ENCODE data around the gene SAMD4B. TPM values are rescaled to one million over a fixed set of nuclear protein-coding genes. Genes with fewer than 3 reads are reported as not detected.

SAMD4B gene, protein sequence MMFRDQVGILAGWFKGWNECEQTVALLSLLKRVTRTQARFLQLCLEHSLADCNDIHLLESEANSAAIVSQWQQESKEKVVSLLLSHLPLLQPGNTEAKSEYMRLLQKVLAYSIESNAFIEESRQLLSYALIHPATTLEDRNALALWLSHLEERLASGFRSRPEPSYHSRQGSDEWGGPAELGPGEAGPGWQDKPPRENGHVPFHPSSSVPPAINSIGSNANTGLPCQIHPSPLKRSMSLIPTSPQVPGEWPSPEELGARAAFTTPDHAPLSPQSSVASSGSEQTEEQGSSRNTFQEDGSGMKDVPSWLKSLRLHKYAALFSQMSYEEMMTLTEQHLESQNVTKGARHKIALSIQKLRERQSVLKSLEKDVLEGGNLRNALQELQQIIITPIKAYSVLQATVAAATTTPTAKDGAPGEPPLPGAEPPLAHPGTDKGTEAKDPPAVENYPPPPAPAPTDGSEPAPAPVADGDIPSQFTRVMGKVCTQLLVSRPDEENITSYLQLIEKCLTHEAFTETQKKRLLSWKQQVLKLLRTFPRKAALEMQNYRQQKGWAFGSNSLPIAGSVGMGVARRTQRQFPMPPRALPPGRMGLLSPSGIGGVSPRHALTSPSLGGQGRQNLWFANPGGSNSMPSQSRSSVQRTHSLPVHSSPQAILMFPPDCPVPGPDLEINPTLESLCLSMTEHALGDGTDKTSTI
- total RNA-seq (10 to 100 TPM; 37.8 to 83.6 (median 65.4) TPM), polyA plus RNA-seq (10 to 100 TPM; 28.4 to 79.4 (median 38.4) TPM)

DNA sequence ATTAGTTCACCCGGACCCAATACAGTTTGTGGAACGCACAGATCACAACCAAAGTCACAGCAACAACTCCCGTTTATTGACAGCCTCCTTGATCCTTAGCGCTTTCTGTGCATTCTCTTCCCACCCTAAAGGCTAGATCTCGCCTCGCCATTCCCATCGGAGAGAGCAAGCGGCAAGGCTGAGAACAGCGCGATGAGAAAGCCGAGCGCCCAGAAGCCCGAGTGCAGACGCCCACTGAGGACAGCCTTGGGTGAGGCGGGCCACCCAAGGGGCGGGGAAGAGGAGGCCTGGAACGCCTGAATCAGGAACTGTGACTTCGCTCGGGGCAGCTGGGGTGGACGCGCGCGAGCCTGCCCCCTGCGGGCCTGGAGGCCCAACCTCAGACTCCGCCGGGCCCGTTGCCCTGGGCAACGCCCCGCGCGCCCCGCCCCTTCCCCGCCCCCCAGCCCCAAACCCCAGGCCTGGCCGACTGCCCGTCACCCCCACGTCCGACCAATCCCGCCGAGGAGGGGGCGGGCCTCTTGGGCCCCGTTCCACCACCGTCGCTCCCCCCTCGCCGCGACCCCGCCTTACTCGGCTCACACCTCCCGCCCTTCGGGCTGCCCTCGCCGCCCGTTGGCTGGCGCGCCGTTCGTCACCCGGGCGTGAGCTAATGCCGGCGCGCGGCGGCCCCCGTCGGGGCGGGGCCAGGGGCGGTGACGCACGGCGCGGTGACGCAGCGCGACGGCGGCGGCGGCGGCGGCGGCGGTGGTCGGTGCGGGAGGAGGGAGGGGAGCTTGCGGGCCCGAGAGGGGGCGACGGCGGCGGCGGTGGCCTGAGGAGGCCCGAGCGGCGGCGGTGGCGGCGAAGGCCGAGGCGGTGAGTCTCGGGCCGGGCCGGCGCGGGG lies at the start of gene SAMD4B:
Gene SAMD4B, plus strand, starts transcription at position 703 of the 886 bp plus-strand sequence. CDS start 14,473 bp downstream, outside the sequence.
- intact Hi-C loops (cut with DNase I), result loop anchor here (2.0 to 5.0 kb wide), 5 partner anchors 49 to 190 kb away; partner anchors contain the start of genes EID2B, MED29, PAF1 and PLEKHG2
- 1% methylated on average over 105 of the region's 105 CpGs for WGBS, 2 donors
- Histone ChIP-seq H3K9me3 (no peaks in the 10 kb centered on the region), H3K27ac (peak within 1 kb of the TSS; percentile 89 to 95 (median 91)), H3K36me3 (peaks cover 0 to 8% (median 0%) of the 10 kb centered on the region in 4 donors), H3K4me1 (peaks cover 0 to 51% (median 50%) of the 10 kb centered on the region in 4 donors), H3K27me3 (no peaks in the 10 kb centered on the region), H3K4me3 (peak within 1 kb of the TSS; percentile 86 to 96 (median 92))
- TF ChIP-seq POLR2A (IDR thresholded peaks at IDR 0.05) (peak; percentile 83), POLR2AphosphoS5 (IDR thresholded peaks at IDR 0.05) (peak; percentile 83 to 95 (median 94)), EP300 (IDR thresholded peaks at IDR 0.05) (no peak)
- TF ChIP-seq, protein P1, sequence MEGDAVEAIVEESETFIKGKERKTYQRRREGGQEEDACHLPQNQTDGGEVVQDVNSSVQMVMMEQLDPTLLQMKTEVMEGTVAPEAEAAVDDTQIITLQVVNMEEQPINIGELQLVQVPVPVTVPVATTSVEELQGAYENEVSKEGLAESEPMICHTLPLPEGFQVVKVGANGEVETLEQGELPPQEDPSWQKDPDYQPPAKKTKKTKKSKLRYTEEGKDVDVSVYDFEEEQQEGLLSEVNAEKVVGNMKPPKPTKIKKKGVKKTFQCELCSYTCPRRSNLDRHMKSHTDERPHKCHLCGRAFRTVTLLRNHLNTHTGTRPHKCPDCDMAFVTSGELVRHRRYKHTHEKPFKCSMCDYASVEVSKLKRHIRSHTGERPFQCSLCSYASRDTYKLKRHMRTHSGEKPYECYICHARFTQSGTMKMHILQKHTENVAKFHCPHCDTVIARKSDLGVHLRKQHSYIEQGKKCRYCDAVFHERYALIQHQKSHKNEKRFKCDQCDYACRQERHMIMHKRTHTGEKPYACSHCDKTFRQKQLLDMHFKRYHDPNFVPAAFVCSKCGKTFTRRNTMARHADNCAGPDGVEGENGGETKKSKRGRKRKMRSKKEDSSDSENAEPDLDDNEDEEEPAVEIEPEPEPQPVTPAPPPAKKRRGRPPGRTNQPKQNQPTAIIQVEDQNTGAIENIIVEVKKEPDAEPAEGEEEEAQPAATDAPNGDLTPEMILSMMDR (IDR thresholded peaks at IDR 0.05), result peak; percentile 61 to 78 (median 68)
- peak; percentile 99 for DNase-seq

DNA sequence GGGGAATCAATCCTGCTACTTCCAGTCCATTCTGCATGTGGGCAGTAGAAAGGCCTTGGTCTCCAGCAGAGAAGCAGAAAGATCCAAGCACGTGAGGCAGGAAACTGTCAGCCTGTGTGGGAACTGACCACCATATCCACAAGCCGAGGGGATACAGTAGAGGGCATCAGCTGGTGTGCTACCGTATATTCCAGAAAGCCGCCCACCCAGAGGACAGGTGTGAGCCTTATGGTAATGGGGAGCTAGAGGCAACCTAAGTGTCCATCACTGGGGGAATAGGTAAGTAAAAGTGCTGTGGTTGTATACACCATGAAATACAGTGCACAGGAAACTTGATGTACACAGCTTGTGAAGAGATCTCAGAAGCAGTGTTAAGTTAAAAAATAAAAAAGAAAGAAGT lies 48.8 kb upstream of the SAMD4B start:
- H3K27me3 ChIP-seq, result peaks cover 0 to 21% (median 0%) of the 10 kb centered on the region in 3 donors
- no peak for TF ChIP-seq POLR2A (IDR thresholded peaks at IDR 0.05)
- TF ChIP-seq POLR2AphosphoS5 (IDR thresholded peaks at IDR 0.05), result no peak
- TF ChIP-seq EP300 (IDR thresholded peaks at IDR 0.05), result no peak
- TF ChIP-seq, protein P1 (IDR thresholded peaks at IDR 0.05), result no peak
- 75 to 76% methylated on average over 4 of the region's 4 CpGs for WGBS, 2 donors
- peak; percentile 19 for DNase-seq
- H3K9me3 ChIP-seq, result no peaks in the 10 kb centered on the region
- no peaks in the 10 kb centered on the region for H3K4me1 ChIP-seq
- intact Hi-C loops (cut with DNase I), result no loop called here
- H3K4me3 ChIP-seq, result no peak overlapping the region
- no peak overlapping the region for H3K27ac ChIP-seq
- no peaks in the 10 kb centered on the region for H3K36me3 ChIP-seq

GRCh38 chr19:39296055-39296645 lies 46.1 kb upstream of the SAMD4B start, which contains the start of gene IFNL1:
Gene IFNL1 (plus strand): TSS chr19:39296407. CDS start chr19:39296422, 15 bp downstream.
- Histone ChIP-seq H3K27me3 (peaks cover 0 to 27% (median 0%) of the 10 kb centered on the region in 3 donors), H3K4me3 (no peak within 1 kb of the TSS), H3K36me3 (no peaks in the 10 kb centered on the region), H3K4me1 (no peaks in the 10 kb centered on the region), H3K9me3 (no peaks in the 10 kb centered on the region), H3K27ac (no peak within 1 kb of the TSS)
- intact Hi-C loops (cut with DNase I), result no loop called here
- 68 to 82% methylated on average over 11 of the region's 11 CpGs for WGBS, 2 donors
- TF ChIP-seq POLR2AphosphoS5 (IDR thresholded peaks at IDR 0.05) (no peak), POLR2A (IDR thresholded peaks at IDR 0.05) (no peak), EP300 (IDR thresholded peaks at IDR 0.05) (no peak)
- TF ChIP-seq, protein P1 (IDR thresholded peaks at IDR 0.05), result no peak
- DNase-seq, result peak; percentile 39

DNA sequence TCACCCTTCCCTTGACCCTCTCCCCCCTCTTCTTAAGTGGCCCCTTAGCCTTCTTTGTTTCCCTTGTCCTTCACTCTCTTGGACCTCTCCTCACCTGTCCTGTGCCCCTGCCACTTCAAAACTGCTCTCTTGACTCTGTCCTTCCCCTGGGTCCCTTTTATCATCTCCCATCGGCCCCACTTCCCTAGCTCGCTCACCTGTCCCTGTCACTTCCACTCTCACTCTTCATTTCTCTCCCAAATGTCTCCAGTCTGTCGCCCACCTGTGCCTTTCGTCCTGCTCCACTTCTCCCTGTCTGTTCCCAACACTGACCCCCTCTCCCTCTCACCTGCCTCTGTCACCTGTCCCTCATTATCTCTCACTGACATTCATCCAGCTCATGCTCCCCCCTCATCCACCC lies 45.3 kb upstream of the SAMD4B start:
- 89% methylated on average over 4 of the region's 4 CpGs for WGBS, 2 donors
- intact Hi-C loops (cut with DNase I), result no loop called here
- H3K9me3 ChIP-seq, result no peaks in the 10 kb centered on the region
- peaks cover 0 to 28% (median 0%) of the 10 kb centered on the region in 3 donors for H3K27me3 ChIP-seq
- H3K27ac ChIP-seq, result no peak overlapping the region
- peak; percentile 5 for DNase-seq
- TF ChIP-seq POLR2A (IDR thresholded peaks at IDR 0.05) (no peak), EP300 (IDR thresholded peaks at IDR 0.05) (no peak), POLR2AphosphoS5 (IDR thresholded peaks at IDR 0.05) (no peak)
- TF ChIP-seq, protein P1 (IDR thresholded peaks at IDR 0.05), result no peak
- H3K4me3 ChIP-seq, result no peak overlapping the region
- no peaks in the 10 kb centered on the region for H3K4me1 ChIP-seq
- H3K36me3 ChIP-seq, result no peaks in the 10 kb centered on the region
